HUES48 (cell line): ENCODE data around the gene PLA2G6.

Source experiments
- H3K27ac ChIP-seq: one replicate; pipeline ENCODE4 v1.7.0; 2013; ENCODE audit warnings: low read depth, low read length, inconsistent platforms
- H3K27me3 ChIP-seq: 2 replicates; pipeline ENCODE4 v1.6.1; 2013; ENCODE audit warnings: mild to moderate bottlenecking, low read length; ENCODE audit not compliant: control insufficient read depth, insufficient read depth
- H3K36me3 ChIP-seq: 2 replicates; pipeline ENCODE4 v1.6.1; 2013; ENCODE audit warnings: low read length; ENCODE audit not compliant: control insufficient read depth, insufficient read depth
- H3K4me1 ChIP-seq: 2 replicates; pipeline ENCODE4 v1.6.1; 2013; ENCODE audit warnings: mild to moderate bottlenecking, low read length; ENCODE audit not compliant: control insufficient read depth, insufficient read depth
- H3K4me3 ChIP-seq: 2 replicates; pipeline ENCODE4 v1.5.1; 2013; ENCODE audit warnings: mild to moderate bottlenecking, low read depth, low read length
- H3K9ac ChIP-seq: 2 replicates; pipeline ENCODE4 v1.6.1; 2013; ENCODE audit warnings: mild to moderate bottlenecking, low read depth, low read length, moderate library complexity
- H3K9me3 ChIP-seq: 2 replicates; pipeline ENCODE4 v1.6.1; 2013; ENCODE audit warnings: low read length; ENCODE audit not compliant: control insufficient read depth, insufficient read depth

The PLA2G6 gene

DNA sequence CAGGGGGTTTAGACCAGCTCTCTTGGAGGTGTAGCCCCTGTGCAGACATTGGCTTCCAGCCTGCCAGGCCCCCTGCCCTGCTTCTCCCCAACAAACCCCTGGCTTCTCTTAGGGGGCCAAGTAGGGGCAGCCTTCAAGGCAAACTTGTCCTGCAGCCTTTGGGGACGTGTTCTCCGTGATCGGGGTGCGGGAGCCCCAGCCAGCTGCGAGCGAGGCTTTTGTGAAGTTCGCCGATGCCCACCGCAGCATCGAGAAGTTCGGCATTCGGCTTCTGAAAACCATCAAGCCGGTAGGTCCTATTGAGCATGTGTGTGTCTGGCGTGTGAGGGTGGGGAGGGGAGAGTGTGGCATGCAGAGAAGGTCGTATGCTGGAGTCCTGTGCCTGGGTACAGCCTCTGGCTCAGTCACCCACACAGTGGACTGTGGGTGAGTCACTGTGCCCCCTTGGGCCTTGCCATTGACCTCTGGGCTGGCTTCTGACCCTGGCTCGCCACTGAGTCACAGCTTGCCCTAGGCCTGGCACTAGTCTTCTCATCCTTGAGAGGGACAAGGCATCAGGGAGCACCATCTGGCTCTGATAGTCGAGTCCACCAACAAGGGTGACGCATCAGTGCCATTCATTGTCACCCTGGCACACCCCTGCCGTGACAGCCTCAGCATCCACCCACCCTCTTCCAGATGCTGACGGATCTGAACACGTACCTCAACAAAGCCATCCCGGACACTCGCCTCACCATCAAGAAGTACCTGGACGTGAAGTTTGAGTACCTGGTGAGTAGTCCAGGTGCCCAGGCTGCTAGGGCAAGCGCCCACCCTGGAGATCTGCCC, 109.1 kb downstream of the PLA2G6 start:
- no peaks in the 10 kb centered on the region for H3K9me3 ChIP-seq
- no peaks in the 10 kb centered on the region for H3K27me3 ChIP-seq
- H3K4me3 ChIP-seq = no peak overlapping the region
- no peaks in the 10 kb centered on the region for H3K4me1 ChIP-seq
- no peak overlapping the region for H3K9ac ChIP-seq
- H3K36me3 ChIP-seq = peaks cover 52% of the 10 kb centered on the region
- H3K27ac ChIP-seq = no peak overlapping the region

DNA sequence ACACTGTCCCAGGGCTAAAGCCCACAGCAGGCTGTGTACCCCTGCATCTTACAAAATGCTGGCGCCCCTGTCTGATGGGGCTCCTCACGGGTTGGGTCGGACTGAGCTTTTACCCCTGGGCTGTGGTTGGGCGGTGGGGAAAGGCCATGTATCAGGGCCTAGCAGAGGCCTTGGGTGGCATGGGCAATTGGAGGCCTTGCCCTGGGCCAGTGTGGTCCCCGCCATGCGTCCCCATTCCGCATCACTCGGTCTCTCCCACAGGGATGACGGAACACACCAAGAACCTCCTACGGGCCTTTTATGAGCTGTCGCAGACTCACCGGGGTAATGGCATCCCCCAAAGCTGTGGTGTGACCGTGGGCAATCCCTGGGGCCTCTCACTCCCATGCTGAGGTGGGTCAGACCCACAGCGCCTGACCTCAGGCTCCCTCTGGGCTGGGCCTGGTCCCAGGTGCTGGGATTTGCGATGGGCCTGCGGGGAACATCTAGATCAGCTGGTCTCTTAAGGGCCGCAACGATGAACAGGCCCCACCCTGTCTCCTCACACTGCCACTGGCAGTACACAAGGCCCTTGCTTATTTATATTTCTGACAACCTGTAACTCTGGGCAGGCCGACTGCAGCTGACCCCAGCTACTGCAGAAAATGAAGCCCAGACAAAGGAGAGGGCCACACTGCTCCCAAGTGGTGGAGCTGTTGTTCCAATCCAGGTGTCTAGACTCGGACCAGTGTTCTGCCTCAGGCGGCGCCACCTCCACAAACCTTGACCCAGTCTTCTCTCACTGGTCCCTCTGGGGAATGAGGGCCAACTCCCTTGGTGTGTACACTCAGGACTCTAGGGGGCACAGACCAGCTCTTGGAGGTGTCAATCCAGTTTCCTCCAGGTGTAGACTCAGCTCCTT, 110.0 kb downstream of the PLA2G6 start:
- no peaks in the 10 kb centered on the region for H3K27me3 ChIP-seq
- H3K9ac ChIP-seq = no peak overlapping the region
- no peaks in the 10 kb centered on the region for H3K9me3 ChIP-seq
- peaks cover 56% of the 10 kb centered on the region for H3K36me3 ChIP-seq
- no peaks in the 10 kb centered on the region for H3K4me1 ChIP-seq
- no peak overlapping the region for H3K27ac ChIP-seq
- H3K4me3 ChIP-seq = no peak overlapping the region

DNA sequence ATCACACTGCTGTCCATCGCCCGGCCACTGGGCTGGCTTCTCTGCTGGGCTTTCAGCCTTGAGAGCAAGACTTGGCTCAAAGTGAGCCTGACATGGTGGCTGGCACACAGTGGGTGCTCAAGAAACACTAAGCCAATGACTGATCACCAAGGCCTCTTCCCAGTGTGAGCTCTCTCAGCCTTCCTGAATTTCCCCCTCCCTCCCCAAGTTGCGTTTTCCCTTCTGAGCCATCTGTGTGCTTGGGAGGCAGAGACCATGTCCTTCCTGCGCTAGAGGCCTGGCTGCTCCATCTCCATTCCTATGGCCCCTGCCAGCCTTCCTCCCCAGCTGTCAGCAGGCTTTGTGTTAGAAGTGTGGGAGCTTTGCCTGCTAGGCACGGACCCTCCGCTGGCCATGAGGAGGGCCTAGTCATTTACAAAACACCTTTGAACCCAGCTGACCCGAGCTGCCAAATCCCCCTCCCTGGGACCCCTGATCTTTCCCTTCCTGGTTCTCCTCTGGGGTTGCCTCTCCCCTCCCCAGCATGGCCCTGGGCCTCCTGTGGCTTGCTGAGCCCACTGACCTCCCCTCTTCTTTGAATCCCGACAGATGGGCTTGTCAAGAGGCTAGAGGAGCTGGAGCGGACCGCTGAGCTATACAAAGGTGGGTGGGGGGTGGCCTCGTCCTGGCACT, 111.2 kb downstream of the PLA2G6 start:
- H3K36me3 ChIP-seq = peaks cover 67% of the 10 kb centered on the region

DNA sequence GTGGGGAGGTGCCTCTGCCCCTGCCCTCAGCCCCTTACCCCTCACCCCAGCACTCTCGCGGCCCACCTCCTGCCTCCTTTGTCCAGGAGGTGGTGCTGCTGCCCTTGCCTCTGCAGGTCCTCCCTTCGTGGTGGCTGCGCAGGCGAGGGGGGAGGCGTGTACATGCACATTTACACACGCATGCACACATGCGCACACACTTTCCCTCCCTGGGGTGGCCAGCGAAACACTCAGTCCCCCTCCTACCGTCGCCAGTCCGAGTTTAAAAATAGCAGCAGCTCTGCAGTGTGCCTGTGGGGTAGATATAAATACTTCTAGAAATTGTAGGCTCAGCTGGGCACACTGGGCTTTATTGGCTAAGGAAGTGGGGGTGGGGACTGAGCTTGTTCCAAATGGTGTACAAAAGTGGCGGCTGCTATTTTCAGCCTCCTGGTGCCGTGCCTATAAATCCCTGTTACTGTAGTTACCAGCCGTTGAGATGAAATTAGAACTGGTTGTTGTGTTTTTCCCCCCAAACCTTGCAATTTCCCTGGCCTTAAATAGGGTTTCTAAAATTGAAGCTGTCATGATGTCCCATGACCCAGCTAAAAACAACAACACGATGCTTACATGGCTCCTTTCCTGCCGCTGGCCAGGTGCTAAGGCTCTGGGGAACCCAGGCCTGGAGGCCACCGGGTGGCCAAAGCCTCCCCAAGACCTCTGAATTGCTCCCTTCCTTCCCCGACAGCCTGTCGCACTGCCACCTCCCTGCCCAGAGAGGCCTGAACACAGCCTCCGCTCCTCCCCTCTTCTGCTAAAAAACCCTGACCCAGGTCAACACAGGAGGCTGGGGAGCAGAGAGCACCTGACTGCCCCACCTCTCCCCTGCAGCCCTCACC, 112.0 kb downstream of the PLA2G6 start:
- Histone ChIP-seq H3K27ac (no peak overlapping the region), H3K4me1 (no peaks in the 10 kb centered on the region), H3K9ac (no peak overlapping the region), H3K27me3 (no peaks in the 10 kb centered on the region), H3K4me3 (no peak overlapping the region), H3K36me3 (peaks cover 70% of the 10 kb centered on the region), H3K9me3 (no peaks in the 10 kb centered on the region)

More for the DNA sequence above, 111.2 kb downstream of the PLA2G6 start:
- H3K9ac ChIP-seq = no peak overlapping the region
- H3K9me3 ChIP-seq = no peaks in the 10 kb centered on the region
- no peaks in the 10 kb centered on the region for H3K27me3 ChIP-seq
- no peak overlapping the region for H3K4me3 ChIP-seq
- H3K4me1 ChIP-seq = no peaks in the 10 kb centered on the region
- no peak overlapping the region for H3K27ac ChIP-seq

DNA sequence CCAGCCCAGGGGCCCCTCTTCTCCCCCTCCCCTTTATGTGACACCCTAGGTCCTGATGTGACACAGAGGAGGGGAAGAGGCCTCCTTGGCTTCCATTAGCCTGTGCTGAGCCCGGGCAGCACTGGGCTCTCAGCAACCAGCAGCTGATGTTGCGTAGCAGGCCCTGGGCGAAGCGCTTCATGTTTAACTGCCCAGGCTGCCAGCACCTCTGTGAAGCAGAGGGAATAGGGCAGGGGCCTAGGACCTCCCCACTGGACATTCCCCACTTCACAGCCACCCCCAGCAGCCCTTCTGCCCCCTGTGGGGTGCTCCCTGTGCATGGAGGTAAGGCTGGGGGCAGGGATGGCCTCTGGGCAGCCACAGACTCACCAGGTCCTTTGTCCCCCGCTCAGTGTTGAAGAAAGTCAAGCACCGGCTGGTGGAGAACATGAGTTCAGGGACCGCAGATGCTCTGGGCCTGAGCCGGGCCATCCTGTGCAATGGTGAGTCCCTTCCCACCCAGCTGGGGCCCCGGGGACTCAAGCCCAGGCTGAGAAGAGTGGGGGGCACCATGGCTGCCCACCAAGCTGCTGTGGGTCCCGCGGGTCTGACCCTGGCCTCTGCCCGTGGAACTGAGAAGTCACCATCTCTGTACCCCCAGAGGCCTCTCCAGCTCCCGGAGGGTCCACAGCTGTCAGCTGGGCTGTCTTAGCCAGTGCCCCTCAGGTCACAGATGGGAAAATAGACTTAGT, 112.8 kb downstream of the PLA2G6 start:
- Histone ChIP-seq H3K36me3 (peaks cover 74% of the 10 kb centered on the region), H3K27ac (no peak overlapping the region), H3K4me1 (no peaks in the 10 kb centered on the region), H3K9me3 (no peaks in the 10 kb centered on the region), H3K27me3 (no peaks in the 10 kb centered on the region), H3K9ac (no peak overlapping the region), H3K4me3 (no peak overlapping the region)

DNA sequence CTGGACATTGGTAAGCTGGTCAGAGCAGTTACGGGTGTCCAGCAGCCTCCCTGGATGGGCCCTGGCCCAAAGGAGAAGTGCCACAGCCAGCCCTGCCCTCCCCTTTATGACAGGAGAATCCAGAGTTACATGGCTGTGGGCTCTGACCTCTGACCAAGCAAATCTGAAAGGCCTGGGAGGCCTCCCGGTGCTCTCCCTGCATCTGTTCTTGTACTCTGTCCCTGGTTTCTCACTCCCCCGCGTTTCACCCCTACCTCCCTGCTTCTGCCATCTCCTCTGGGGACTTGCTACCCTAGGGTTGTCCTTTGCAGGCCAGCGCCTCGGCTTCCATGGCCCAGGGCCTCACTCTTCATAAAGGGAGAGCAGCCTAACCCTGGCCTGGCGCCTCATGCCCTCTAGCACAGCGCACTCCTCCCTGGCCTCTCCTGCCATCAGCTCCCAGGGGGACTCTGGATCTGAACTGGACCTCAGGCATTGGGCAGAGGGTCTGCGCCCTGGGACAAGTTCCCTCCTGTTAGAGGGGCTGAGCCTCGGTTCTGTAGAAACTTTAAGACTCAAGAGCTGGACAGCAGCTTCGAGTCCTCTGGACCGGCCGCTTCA, 113.8 kb downstream of the PLA2G6 start:
- Histone ChIP-seq H3K9me3 (no peaks in the 10 kb centered on the region), H3K27me3 (no peaks in the 10 kb centered on the region), H3K4me3 (no peak overlapping the region), H3K4me1 (no peaks in the 10 kb centered on the region), H3K36me3 (peaks cover 72% of the 10 kb centered on the region), H3K9ac (no peak overlapping the region), H3K27ac (no peak overlapping the region)

DNA sequence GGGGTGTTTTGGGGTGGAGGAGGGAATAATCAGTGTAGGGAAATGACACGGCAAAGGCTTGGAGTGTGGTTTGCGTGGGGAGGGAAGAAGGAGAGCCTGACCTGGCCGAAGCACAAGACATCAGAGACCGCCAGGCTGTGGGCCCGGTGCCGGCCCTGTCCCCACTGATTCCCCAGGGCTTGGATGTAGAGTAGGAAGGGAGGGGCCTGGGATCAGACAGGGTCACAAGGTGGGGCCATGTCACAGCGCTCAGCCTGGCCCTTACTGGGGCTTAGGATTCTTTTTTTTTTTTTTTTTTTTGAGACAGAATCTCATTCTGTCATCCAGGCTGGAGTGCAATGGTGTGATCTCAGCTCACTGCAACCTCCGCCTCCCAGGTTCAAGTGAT, 114.6 kb downstream of the PLA2G6 start:
- Histone ChIP-seq H3K9ac (no peak overlapping the region), H3K27me3 (no peaks in the 10 kb centered on the region), H3K27ac (no peak overlapping the region), H3K9me3 (no peaks in the 10 kb centered on the region), H3K4me3 (no peak overlapping the region), H3K4me1 (no peaks in the 10 kb centered on the region), H3K36me3 (peaks cover 63% of the 10 kb centered on the region)

DNA sequence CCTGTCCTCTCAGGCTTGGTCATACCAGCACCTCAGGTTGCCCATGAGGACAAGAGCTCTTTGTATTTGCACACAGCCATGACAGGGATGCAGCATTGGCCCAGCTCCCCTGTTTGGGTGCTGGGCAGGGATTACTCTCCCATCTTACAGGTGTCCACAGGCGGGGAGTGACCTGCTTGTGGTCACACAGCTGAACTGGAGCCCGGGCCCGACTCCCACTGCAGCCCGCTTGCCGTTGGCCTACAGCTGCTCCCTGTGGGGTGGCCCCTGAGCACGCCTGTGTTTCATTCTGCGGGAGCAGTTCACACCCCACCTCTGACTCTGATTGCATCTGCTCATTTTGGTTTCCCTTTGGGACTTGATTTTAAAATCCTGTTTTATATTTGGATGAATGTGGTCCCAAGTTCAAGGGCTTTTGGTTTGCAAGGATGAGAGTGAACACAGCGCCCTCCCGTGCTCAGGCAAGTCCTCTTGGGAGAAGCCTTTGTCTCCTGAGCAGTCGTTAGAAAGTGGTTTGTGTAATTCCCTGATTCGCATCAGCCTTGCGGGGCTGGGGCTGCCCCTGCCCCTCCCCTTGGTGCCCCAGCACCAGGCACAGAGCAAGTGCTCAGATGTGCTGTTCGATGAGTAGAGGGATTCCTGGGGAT, 115.1 kb downstream of the PLA2G6 start:
- Histone ChIP-seq H3K4me3 (no peak overlapping the region), H3K9ac (no peak overlapping the region), H3K9me3 (no peaks in the 10 kb centered on the region), H3K36me3 (peaks cover 61% of the 10 kb centered on the region), H3K27me3 (no peaks in the 10 kb centered on the region), H3K27ac (no peak overlapping the region), H3K4me1 (no peaks in the 10 kb centered on the region)

DNA sequence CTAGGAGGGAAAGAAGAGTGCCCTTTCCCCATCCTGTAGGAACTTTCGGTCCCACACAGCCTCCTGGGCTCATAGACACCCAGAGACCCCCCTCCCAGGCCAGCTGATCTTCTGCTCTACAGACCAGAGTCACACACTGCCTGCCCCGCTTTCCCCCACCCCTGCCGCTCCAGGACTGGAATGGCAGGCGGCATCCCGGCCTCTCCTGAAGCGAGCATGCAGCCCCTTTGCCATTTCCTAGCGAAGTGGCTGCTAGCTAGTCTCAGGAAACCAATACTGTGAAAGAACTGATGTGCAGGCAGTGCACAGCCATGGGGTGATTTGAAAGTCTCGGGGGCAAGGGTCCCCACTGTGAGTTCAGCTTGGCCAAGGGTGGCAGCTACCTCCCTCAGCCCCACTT, 116.1 kb downstream of the PLA2G6 start:
- no peaks in the 10 kb centered on the region for H3K27me3 ChIP-seq
- no peaks in the 10 kb centered on the region for H3K4me1 ChIP-seq
- no peak overlapping the region for H3K4me3 ChIP-seq
- H3K36me3 ChIP-seq = peaks cover 56% of the 10 kb centered on the region
- H3K9ac ChIP-seq = no peak overlapping the region
- H3K27ac ChIP-seq = no peak overlapping the region
- no peaks in the 10 kb centered on the region for H3K9me3 ChIP-seq
